Lung (tissue), 12 donors: Measurements from ENCODE around the gene TMEM222. TPM values are rescaled to one million over a fixed set of nuclear protein-coding genes. Genes with fewer than 3 reads are reported as not detected.

Experiments
- ATAC-seq: fragments of 200-7000 bp; cut with Tn5 transposase; one replicate; pipeline ENCODE4 v1.9.1; 2020; ENCODE audit warnings: moderate number of reproducible peaks; ENCODE audit not compliant: insufficient read depth, low FRiP score
- DNase-seq, 3 donors: peaks; one replicate each; pipeline ENCODE4 v3.0.0-alpha.2; 2013 to 2017
- H3K27ac ChIP-seq, 2 donors: one replicate each; pipeline ENCODE4 v1.5.1; 2013; ENCODE audit warnings: mild to moderate bottlenecking in 2 of 2, moderate library complexity in 2 of 2, control low read depth in 1 of 2, inconsistent platforms in 1 of 2, low read depth in 1 of 2, low read length in 1 of 2
- H3K27me3 ChIP-seq, 3 donors: one replicate each; pipeline ENCODE4 v1.5.1; 2013; ENCODE audit warnings: low read length in 2 of 3; ENCODE audit not compliant: control insufficient read depth in 3 of 3, insufficient read depth in 3 of 3
- H3K36me3 ChIP-seq, 4 donors: one replicate each; pipeline ENCODE4 v1.5.1; 2013; ENCODE audit warnings: low read length in 4 of 4, mild to moderate bottlenecking in 1 of 4, moderate library complexity in 1 of 4; ENCODE audit not compliant: control insufficient read depth in 4 of 4, insufficient read depth in 4 of 4
- H3K4me1 ChIP-seq, 5 donors: one replicate each; pipeline ENCODE4 v1.5.1; 2013; ENCODE audit warnings: low read length in 5 of 5, mild to moderate bottlenecking in 2 of 5, moderate library complexity in 1 of 5; ENCODE audit not compliant: control insufficient read depth in 5 of 5, insufficient read depth in 5 of 5
- H3K4me3 ChIP-seq: one replicate; pipeline ENCODE4 v1.5.1; 2013; ENCODE audit warnings: mild to moderate bottlenecking, control low read depth, moderate library complexity
- H3K9ac ChIP-seq, 2 donors: one replicate each; pipeline ENCODE4 v1.5.1; 2013; ENCODE audit warnings: low read length in 2 of 2, control low read depth in 1 of 2; ENCODE audit not compliant: insufficient read depth in 1 of 2
- H3K9me3 ChIP-seq, 4 donors: one replicate each; pipeline ENCODE4 v1.5.1; 2013; ENCODE audit warnings: low read length in 3 of 4, mild to moderate bottlenecking in 1 of 4, moderate library complexity in 1 of 4; ENCODE audit not compliant: control insufficient read depth in 4 of 4, insufficient read depth in 3 of 4
- CTCF ChIP-seq: IDR thresholded peaks from 2 replicates; pipeline ENCODE4 v1.5.1; 2012; ENCODE audit warnings: mild to moderate bottlenecking; ENCODE audit errors: control extremely low read depth, extremely low read depth
- whole genome bisulfite sequencing, 2 donors: extraction: QIAGEN DNeasy Blood & Tissue Kit; methylation state at CpG; one replicate each; pipeline ENCODE4 v1.1.7; 2013; 5-methylcytosine and 5-hydroxymethylcytosine counted together
- polyA plus RNA-seq, 2 donors: library from polyadenylated mRNA; stranded (reverse); fragments of 200-250 nt; gene quantifications; one replicate each; pipeline ENCODE4 v1.2.1, GENCODE V29; 2013
- total RNA-seq, 2 donors: library from RNA; depleted of rRNA in 1 of 2; stranded (reverse); fragments of >200 nt in 1 of 2; gene quantifications; one replicate each; pipeline ENCODE4 v1.2.1, GENCODE V29; 2014 to 2021
- donor health status: control.
- donor health status: control.
- donor health status: Bipolar disorder and iron deficiency.
- donor health status: healthy.
- donor health status: DM: yes; HTN: yes; CAD: no.

Gene TMEM222
- total and polyA plus RNA-seq, 4 donors: 25.2 to 51.5 (median 48.4) TPM

GRCh38 chr1:27341525-27342252 lies 19.7 kb downstream of the TMEM222 start, which contains the start of gene SYTL1:
SYTL1 (plus strand) TSS chr1:27342022; CDS start chr1:27345335, 3,313 bp downstream.
- Histone ChIP-seq H3K9ac (peak within 1 kb of the TSS in 1 of 2 donors; percentile 16), H3K27ac (peak within 1 kb of the TSS in 1 of 2 donors; percentile 87)
- 16 to 24% methylated on average over 22 of the region's 22 CpGs for WGBS, 2 donors

GRCh38 chr1:27342391-27342777 lies 20.4 kb downstream of the TMEM222 start:
- WGBS, 2 donors: 33 to 56% methylated on average over 8 of the region's 8 CpGs
- ATAC-seq (no peak), DNase-seq (no peak)
- TF ChIP-seq CTCF: no peak
- peak overlapping the region in 1 of 2 donors; percentile 87 for H3K27ac ChIP-seq
- no peak overlapping the region for H3K4me3 ChIP-seq
- peaks cover 0 to 3% (median 0%) of the 10 kb centered on the region in 4 donors for H3K36me3 ChIP-seq
- peaks cover 0 to 9% (median 4%) of the 10 kb centered on the region in 5 donors for H3K4me1 ChIP-seq
- peak overlapping the region in 1 of 2 donors; percentile 16 for H3K9ac ChIP-seq
- H3K9me3 ChIP-seq: no peaks in the 10 kb centered on the region
- no peaks in the 10 kb centered on the region for H3K27me3 ChIP-seq

More at GRCh38 chr1:27341525-27342252, 19.7 kb downstream of the TMEM222 start, which contains the start of gene SYTL1:
- Histone ChIP-seq H3K27me3 (no peaks in the 10 kb centered on the region), H3K4me3 (peak within 1 kb of the TSS; percentile 39), H3K9me3 (no peaks in the 10 kb centered on the region), H3K36me3 (peaks cover 0 to 5% (median 2%) of the 10 kb centered on the region in 4 donors), H3K4me1 (peaks cover 0 to 9% (median 4%) of the 10 kb centered on the region in 5 donors)
- ATAC-seq (peak; percentile 76), DNase-seq (peak in 2 of 3 donors; percentile 27 to 38)
- no peak for TF ChIP-seq CTCF

GRCh38 chr1:27342778-27343638 lies 21.0 kb downstream of the TMEM222 start:
- Histone ChIP-seq H3K27me3 (no peaks in the 10 kb centered on the region), H3K4me3 (peak overlapping the region; percentile 22), H3K9ac (peak overlapping the region in 1 of 2 donors; percentile 16), H3K36me3 (peaks cover 0 to 3% (median 0%) of the 10 kb centered on the region in 4 donors), H3K4me1 (peaks cover 0 to 9% (median 4%) of the 10 kb centered on the region in 5 donors), H3K27ac (peak overlapping the region in 1 of 2 donors; percentile 87), H3K9me3 (no peaks in the 10 kb centered on the region)
- no peak for TF ChIP-seq CTCF
- ATAC-seq (peak; percentile 46), DNase-seq (no peak)
- WGBS, 2 donors: 22 to 36% methylated on average over 31 of the region's 31 CpGs
